PC-9 (cell line): ENCODE data around the gene SALL4. TPM values are rescaled to one million over a fixed set of nuclear protein-coding genes. Genes with fewer than 3 reads are reported as not detected.
"Not testable (repeated sequence)": the region's sequence is repeated elsewhere in the genome, so short reads cannot be mapped to it uniquely, and the experiment has no call there.

Experiments used
- BruUV-seq: library from RNA; stranded (reverse); fragments of 400-500 nt; replicated peaks from 2 replicates; lab custom pipeline; 2021; lab: Mats Ljungman, UMichigan
- CTCF ChIA-PET: fragments of 300-600 bp; sonication (Branson Sonifier 250); formaldehyde crosslinking; loops from one replicate; lab custom pipeline; 2022; ENCODE audit warnings: antibody characterized with exemption; lab: Charles Lee
- POLR2A ChIA-PET: fragments of 300-600 bp; sonication (Branson Sonifier 250); formaldehyde crosslinking; loops from one replicate; lab custom pipeline; 2022; ENCODE audit warnings: antibody characterized with exemption; ENCODE audit not compliant: unreplicated experiment; lab: Charles Lee
- DNase-seq, 2 experiments: peaks; one replicate each; pipeline versions ENCODE4 v3.0.0 to v3.0.0-alpha.2; 2015 to 2022; ENCODE audit warnings: mixed read lengths in 1 of 2
- H2AFZ ChIP-seq: fragments of 200-600 bp; sonication (generic); 2 replicates; pipeline ENCODE4 v1.8.1; 2017; ENCODE audit warnings: antibody characterized with exemption
- H3F3A ChIP-seq: fragments of 200-600 bp; sonication (generic); 2 replicates; pipeline ENCODE4 v1.8.1; 2017; ENCODE audit warnings: antibody characterized with exemption, mild to moderate bottlenecking, low read depth; ENCODE audit not compliant: insufficient read depth
- H3K27ac ChIP-seq: fragments of 200-600 bp; sonication (generic); 2 replicates; pipeline ENCODE4 v1.6.1; 2016; ENCODE audit warnings: mixed run types
- H3K27me3 ChIP-seq: fragments of 200-600 bp; sonication (generic); 2 replicates; pipeline ENCODE4 v1.6.1; 2016; ENCODE audit warnings: low read depth, mixed run types; ENCODE audit not compliant: insufficient read depth
- H3K36me3 ChIP-seq: fragments of 200-600 bp; sonication (generic); 2 replicates; pipeline ENCODE4 v1.6.1; 2016; ENCODE audit warnings: low read depth, mixed run types
- H3K4me1 ChIP-seq: fragments of 200-600 bp; sonication (generic); replicated peaks from 2 replicates; pipeline ENCODE4 v1.6.1; 2016; ENCODE audit warnings: mixed run types; ENCODE audit not compliant: insufficient read depth
- H3K4me2 ChIP-seq: fragments of 200-600 bp; sonication (generic); 2 replicates; pipeline ENCODE4 v1.6.1; 2017; ENCODE audit warnings: mixed run types
- H3K4me3 ChIP-seq: fragments of 200-600 bp; sonication (generic); 2 replicates; pipeline ENCODE4 v1.6.1; 2016; ENCODE audit warnings: mixed run types
- H3K79me2 ChIP-seq: fragments of 200-600 bp; sonication (generic); 2 replicates; pipeline ENCODE4 v1.6.1; 2017; ENCODE audit warnings: low read depth, mixed run types
- H3K9me2 ChIP-seq: fragments of 200-600 bp; sonication (generic); 2 replicates; pipeline ENCODE4 v1.8.1; 2017; ENCODE audit warnings: mild to moderate bottlenecking; ENCODE audit not compliant: insufficient read depth
- H3K9me3 ChIP-seq: fragments of 200-600 bp; sonication (generic); 2 replicates; pipeline ENCODE4 v1.8.1; 2016; ENCODE audit warnings: low read depth; ENCODE audit not compliant: insufficient read depth
- H4K20me1 ChIP-seq: fragments of 200-600 bp; sonication (generic); 2 replicates; pipeline ENCODE4 v1.8.1; 2017; ENCODE audit not compliant: insufficient read depth
- EZH2 ChIP-seq: fragments of 200-600 bp; sonication (generic); IDR thresholded peaks from 2 replicates; pipeline ENCODE4 v1.8.0; 2017; ENCODE audit warnings: antibody characterized with exemption, low read depth
- intact Hi-C: fragments of 100-400 bp; cut with micrococcal nuclease; formaldehyde crosslinking; loops from one replicate; pipeline ENCODE4 v1.10.0; 2022; ENCODE audit not compliant: unreplicated experiment
- total RNA-seq: library from RNA; stranded (reverse); gene quantifications from 2 replicates; pipeline ENCODE4 v1.2.3, GENCODE V29; 2021
- TF ChIP-seq, protein P1 (sequence below): fragments of 200-600 bp; sonication (generic); conservative IDR thresholded peaks from 2 replicates; pipeline ENCODE4 v1.6.1; 2017; ENCODE audit warnings: mixed run types, antibody characterized with exemption, mild to moderate bottlenecking, moderate library complexity

The SALL4 gene
- total RNA-seq, 1 experiment from 2014 or later = 1.6 TPM

DNA sequence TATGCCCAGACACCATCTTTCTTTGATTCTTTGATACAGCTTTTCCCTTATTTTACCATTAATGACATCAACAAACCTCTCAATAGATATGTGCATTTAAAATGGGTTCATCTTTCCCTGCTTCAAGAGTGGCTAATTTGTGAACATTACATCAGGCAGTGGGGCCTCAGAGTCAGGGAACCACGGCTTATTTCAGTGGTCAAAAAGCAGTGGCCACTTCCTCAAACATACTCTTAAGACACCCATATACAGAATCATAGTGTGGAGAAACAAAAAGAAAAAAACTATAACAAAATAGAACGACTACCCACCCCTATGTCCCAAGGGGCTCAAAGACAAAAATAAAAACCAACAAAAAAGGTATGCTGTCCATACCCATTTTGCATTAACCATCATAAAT lies 12.9 kb downstream of the SALL4 start:
- no peak for TF ChIP-seq EZH2
- TF ChIP-seq, protein P1, sequence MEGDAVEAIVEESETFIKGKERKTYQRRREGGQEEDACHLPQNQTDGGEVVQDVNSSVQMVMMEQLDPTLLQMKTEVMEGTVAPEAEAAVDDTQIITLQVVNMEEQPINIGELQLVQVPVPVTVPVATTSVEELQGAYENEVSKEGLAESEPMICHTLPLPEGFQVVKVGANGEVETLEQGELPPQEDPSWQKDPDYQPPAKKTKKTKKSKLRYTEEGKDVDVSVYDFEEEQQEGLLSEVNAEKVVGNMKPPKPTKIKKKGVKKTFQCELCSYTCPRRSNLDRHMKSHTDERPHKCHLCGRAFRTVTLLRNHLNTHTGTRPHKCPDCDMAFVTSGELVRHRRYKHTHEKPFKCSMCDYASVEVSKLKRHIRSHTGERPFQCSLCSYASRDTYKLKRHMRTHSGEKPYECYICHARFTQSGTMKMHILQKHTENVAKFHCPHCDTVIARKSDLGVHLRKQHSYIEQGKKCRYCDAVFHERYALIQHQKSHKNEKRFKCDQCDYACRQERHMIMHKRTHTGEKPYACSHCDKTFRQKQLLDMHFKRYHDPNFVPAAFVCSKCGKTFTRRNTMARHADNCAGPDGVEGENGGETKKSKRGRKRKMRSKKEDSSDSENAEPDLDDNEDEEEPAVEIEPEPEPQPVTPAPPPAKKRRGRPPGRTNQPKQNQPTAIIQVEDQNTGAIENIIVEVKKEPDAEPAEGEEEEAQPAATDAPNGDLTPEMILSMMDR = no peak
- Histone ChIP-seq H3K27me3 (no peaks in the 10 kb centered on the region), H3K9me3 (no peaks in the 10 kb centered on the region), H3K79me2 (no peaks in the 10 kb centered on the region), H3K9me2 (no peaks in the 10 kb centered on the region), H4K20me1 (no peaks in the 10 kb centered on the region), H3K4me3 (no peak overlapping the region), H2AFZ (no peak overlapping the region), H3F3A (no peaks in the 10 kb centered on the region), H3K36me3 (no peaks in the 10 kb centered on the region), H3K4me1 (no peaks in the 10 kb centered on the region), H3K4me2 (no peak overlapping the region), H3K27ac (no peak overlapping the region)
- intact Hi-C loops = no loop called here
- ChIA-PET CTCF (interaction anchor here (0.6 kb wide), 1 partner anchor 132 kb away, joined by 7 read pairs; no protein-coding TSS in a partner anchor), POLR2A (no interaction called here)
- no TSS peak for BruUV-seq
- DNase-seq = no peak

DNA sequence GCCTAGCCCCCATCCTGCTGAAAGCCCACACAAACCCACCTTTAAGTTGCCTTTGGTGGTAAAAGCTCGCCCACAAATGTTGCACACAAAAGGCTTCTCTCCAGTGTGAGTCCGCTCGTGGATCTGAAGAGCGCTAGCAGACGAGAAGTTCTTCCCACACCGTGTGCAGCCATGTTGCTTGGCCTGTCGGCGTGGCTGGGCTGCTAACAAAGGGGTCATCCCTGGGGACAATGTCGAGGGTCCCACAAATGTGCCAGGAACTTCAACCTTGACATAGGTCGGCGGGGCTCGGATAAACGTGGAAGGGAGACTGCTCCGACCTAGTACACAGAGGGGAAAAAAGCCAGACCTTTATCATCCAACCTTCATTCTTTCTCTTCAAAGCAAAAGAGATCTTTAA lies 13.5 kb downstream of the SALL4 start:
- no peak overlapping the region for H3K4me3 ChIP-seq
- H4K20me1 ChIP-seq = no peaks in the 10 kb centered on the region
- no TSS peak for BruUV-seq
- no peaks in the 10 kb centered on the region for H3K79me2 ChIP-seq
- no peak overlapping the region for H3K27ac ChIP-seq
- H3K9me2 ChIP-seq = no peaks in the 10 kb centered on the region
- H3F3A ChIP-seq = no peaks in the 10 kb centered on the region
- intact Hi-C loops = no loop called here
- no peak for TF ChIP-seq EZH2
- TF ChIP-seq, protein P1 = no peak
- H3K27me3 ChIP-seq = no peaks in the 10 kb centered on the region
- H3K4me2 ChIP-seq = no peak overlapping the region
- POLR2A ChIA-PET = no interaction called here
- CTCF ChIA-PET = no interaction called here
- H3K36me3 ChIP-seq = no peaks in the 10 kb centered on the region
- H3K9me3 ChIP-seq = no peaks in the 10 kb centered on the region
- H3K4me1 ChIP-seq = no peaks in the 10 kb centered on the region
- no peak overlapping the region for H2AFZ ChIP-seq
- no peak for DNase-seq

DNA sequence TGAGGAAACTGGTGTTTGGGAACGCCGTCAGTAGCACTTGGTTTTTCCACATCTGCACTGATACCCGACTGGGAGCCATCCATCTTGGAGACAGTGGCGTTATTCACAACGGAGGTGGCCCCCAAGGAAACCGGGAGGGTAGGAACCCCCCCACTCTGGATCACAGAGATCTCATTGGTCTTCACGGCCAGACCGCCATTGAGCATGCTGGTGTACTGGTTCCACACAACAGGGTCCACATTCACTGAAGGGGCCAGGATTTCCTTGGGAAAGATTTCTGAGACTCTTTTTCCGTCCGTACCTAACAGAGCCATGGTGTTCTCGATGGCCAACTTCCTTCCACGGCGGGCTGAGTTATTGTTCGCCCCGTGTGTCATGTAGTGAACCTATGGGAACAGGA lies 18.0 kb downstream of the SALL4 start:
- Histone ChIP-seq H3K4me2 (no peak overlapping the region), H3K79me2 (no peaks in the 10 kb centered on the region), H3K4me3 (no peak overlapping the region), H3K4me1 (no peaks in the 10 kb centered on the region), H3K27ac (no peak overlapping the region), H2AFZ (no peak overlapping the region), H3F3A (no peaks in the 10 kb centered on the region; the same call in 1 of the 2 replicates), H3K27me3 (no peaks in the 10 kb centered on the region), H3K9me2 (no peaks in the 10 kb centered on the region), H3K36me3 (no peaks in the 10 kb centered on the region), H3K9me3 (0 out of 2 replicates have a peak, but pooled peaks cover 6% of the 10 kb centered on the region), H4K20me1 (no peaks in the 10 kb centered on the region)
- no peak for TF ChIP-seq EZH2
- TF ChIP-seq, protein P1 = no peak
- POLR2A ChIA-PET = interaction anchor here (0.6 kb wide), 1 partner anchor 275 kb away, joined by 8 read pairs; no protein-coding TSS in a partner anchor
- intact Hi-C loops = no loop called here
- DNase-seq = no peak
- BruUV-seq = no TSS peak
- CTCF ChIA-PET = no interaction called here

DNA sequence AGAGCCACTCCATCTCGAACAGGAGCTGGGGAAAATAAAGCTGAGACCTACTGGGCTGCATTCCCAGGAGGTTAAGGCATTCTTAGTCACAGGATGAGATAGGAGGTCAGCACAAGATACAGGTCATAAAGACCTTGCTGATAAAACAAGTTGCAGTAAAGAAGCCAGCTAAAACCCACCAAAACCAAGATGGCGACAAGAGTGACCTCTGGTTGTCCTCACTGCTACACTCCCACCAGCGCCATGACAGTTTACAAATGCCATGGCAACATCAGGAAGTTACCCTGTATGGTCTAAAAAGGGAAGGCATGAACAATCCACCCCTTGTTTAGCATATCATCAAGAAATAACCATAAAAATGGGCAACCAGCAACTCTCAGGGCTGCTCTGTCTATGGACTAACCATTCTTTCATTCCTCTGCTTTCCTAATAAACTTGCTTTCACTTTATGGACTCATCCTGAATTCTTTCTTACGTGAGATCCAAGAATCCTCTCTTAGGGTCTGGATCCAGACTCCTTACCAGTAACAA lies 24.0 kb downstream of the SALL4 start:
- POLR2A ChIA-PET, H2AFZ ChIP-seq, H3K36me3 ChIP-seq, H3K79me2 ChIP-seq, CTCF ChIA-PET, BruUV-seq, H3F3A ChIP-seq, DNase-seq, H3K27me3 ChIP-seq, H3K4me3 ChIP-seq, intact Hi-C loops, H3K4me1 ChIP-seq, H3K9me2 ChIP-seq, H3K27ac ChIP-seq, H4K20me1 ChIP-seq, H3K4me2 ChIP-seq: not testable (repeated sequence)
- H3K9me3 ChIP-seq = 0 out of 2 replicates have a peak, but pooled peaks cover 15% of the 10 kb centered on the region
